Measurements from ENCODE around the gene WDR45B. TPM values are rescaled to one million over a fixed set of nuclear protein-coding genes. Genes with fewer than 3 reads are reported as not detected.
A peak's percentile ranks its signal among the peaks of the same experiment; 100 is the strongest.

The WDR45B gene
- total and polyA plus RNA-seq, 8 donors: 28.3 to 63.2 (median 46.9) TPM

DNA sequence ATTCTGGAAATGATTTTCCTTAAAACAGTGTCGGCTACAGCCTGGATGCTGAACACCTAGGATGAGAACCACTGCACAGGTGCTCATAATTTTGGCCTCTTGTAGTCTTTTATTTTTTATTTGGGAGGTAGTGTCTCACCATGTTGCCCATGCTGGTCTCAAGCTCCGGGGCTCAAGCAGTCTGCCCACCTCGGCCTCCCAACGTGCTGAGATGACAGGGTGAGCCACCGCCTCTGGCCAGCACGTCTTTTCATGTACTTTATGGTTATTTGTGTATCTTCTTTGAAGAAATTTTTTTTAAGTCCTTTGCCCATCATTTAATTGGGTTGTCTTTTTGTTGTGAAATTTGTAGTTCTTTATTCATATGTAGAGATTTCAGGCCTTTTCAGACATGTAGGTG, 58.0 kb downstream of the WDR45B start:
- no peak for ATAC-seq
- Histone ChIP-seq H3K4me3 (no peak overlapping the region), H3K27ac (no peak overlapping the region), H3K36me3 (peaks cover 0 to 11% (median 5%) of the 10 kb centered on the region in 3 donors), H3K9me3 (no peaks in the 10 kb centered on the region), H3K27me3 (no peaks in the 10 kb centered on the region), H3K4me1 (peaks cover 0 to 10% (median 4%) of the 10 kb centered on the region in 3 donors)
- peak in 1 of 6 donors; percentile 16 for DNase-seq
- intact Hi-C loops (cut with DNase I): no loop called here
- FAIRE-seq: no peak
- TF ChIP-seq, protein P1, sequence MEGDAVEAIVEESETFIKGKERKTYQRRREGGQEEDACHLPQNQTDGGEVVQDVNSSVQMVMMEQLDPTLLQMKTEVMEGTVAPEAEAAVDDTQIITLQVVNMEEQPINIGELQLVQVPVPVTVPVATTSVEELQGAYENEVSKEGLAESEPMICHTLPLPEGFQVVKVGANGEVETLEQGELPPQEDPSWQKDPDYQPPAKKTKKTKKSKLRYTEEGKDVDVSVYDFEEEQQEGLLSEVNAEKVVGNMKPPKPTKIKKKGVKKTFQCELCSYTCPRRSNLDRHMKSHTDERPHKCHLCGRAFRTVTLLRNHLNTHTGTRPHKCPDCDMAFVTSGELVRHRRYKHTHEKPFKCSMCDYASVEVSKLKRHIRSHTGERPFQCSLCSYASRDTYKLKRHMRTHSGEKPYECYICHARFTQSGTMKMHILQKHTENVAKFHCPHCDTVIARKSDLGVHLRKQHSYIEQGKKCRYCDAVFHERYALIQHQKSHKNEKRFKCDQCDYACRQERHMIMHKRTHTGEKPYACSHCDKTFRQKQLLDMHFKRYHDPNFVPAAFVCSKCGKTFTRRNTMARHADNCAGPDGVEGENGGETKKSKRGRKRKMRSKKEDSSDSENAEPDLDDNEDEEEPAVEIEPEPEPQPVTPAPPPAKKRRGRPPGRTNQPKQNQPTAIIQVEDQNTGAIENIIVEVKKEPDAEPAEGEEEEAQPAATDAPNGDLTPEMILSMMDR (IDR thresholded peaks at IDR 0.05): no peak
- WGBS, 2 donors: 86 to 88% methylated on average over 6 of the region's 6 CpGs

DNA sequence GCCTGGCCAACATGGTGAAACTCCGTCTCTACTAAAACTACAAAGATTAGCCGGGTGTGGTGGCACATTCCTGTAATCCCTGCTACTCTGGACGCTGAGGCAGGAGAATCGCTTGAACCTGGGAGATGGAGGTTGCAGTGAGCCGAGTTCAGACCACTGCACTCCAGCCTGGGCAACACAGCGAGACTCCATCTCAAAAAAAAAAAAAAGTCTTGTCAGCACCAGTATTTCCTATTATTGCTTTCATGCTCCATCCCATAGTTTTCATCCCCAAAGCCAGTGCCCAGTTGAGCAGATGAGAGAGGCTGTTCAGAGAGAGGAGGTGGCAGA, 58.4 kb downstream of the WDR45B start:
- no peaks in the 10 kb centered on the region for H3K9me3 ChIP-seq
- peaks cover 0 to 11% (median 5%) of the 10 kb centered on the region in 3 donors for H3K36me3 ChIP-seq
- no peak for FAIRE-seq
- DNase-seq: no peak
- 86 to 88% methylated on average over 6 of the region's 6 CpGs for WGBS, 2 donors
- TF ChIP-seq, protein P1 (IDR thresholded peaks at IDR 0.05): no peak
- no peak for ATAC-seq
- no peak overlapping the region for H3K4me3 ChIP-seq
- H3K27ac ChIP-seq: no peak overlapping the region
- intact Hi-C loops (cut with DNase I): no loop called here
- peaks cover 0 to 10% (median 4%) of the 10 kb centered on the region in 3 donors for H3K4me1 ChIP-seq
- no peaks in the 10 kb centered on the region for H3K27me3 ChIP-seq

DNA sequence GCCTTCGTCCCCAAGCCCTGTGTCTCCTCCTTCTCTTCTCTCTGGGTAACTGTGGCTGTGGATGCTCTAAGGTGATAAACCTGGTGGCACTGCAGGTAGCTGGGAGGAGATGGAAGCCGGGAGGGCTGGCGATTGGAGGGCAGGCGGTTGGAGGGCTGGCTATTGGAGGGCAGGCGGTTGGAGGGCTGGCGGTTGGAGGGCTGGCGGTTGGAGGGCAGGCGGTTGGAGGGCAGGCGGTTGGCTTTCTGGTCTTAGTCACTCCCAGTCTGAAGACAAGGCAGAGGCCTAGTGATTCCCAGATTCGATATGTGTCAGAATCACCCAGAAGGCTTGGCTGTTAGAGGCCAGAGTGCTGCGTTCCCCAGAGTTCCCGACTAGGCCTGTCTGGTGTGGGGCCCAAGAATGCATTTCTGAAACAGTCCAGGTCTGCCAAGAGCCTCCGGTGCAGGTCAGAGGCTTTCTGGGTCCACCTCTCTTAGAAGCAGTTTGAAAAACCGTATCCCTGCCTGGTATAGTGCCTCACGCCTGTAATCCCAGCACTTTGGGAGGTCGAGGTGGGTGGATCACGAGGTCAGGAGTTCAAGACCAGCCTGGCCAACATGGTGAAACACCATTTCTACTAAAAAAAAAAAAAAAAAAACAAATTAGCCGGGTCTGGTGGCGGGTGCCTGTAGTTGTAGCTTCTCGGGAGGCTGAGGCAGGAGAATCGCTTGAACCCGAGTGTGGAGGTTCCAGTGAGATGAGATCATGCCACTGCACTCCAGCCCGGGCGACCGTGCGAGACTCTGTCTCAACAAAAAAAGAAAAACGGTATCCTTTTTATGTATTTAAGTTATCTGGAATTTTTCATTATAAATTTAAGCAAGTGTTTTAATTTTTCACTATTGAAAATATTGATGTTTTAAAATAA, 59.7 kb downstream of the WDR45B start:
- Histone ChIP-seq H3K9me3 (no peaks in the 10 kb centered on the region), H3K4me1 (peaks cover 0 to 4% (median 0%) of the 10 kb centered on the region in 3 donors), H3K27ac (no peak overlapping the region), H3K4me3 (no peak overlapping the region), H3K36me3 (peaks cover 0 to 11% (median 5%) of the 10 kb centered on the region in 3 donors), H3K27me3 (no peaks in the 10 kb centered on the region)
- WGBS, 2 donors: 91% methylated on average over 27 of the region's 27 CpGs
- no peak for FAIRE-seq
- DNase-seq: no peak
- no peak for ATAC-seq
- TF ChIP-seq, protein P1 (IDR thresholded peaks at IDR 0.05): no peak
- intact Hi-C loops (cut with DNase I): no loop called here

DNA sequence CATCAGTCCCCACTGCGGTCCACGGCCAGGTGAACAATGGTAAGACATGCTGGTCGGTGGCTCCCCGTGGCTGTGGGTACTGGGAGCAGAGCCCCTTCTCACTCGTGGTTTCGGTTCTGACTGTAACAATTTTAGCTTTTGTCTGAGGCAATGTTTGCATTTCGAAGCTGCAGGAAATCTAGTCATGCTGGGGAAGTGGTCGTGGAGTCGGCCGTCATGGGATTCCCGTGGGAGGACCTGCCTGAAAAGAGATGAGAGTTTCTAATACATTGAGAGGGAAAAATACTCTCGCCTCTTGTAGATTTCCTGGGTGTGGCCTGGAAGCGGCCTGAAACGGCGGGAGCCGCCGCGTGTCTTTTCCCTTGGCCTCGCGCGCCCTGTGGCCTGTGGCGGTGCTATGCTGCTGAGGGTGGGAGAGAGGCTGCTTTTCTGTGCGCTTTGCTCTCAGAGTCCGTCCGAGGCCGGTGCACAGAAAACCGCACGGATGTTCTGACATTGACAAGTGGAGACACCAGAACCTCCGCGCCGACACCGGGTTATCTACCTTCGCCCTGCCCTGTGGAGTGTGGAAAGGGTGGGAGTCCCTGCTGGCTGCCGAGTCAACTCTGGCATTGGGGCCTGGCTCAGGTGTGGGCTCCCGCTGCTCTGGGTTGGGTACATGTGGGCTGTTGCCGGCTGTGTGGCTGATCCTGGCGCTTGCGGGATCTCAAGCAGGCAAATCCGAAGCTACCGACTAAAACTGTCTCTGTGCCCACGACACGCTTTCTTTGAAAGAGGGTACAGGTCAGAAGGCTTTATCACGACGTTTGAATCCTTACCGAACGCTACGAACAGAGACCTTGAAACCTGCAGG, 60.8 kb downstream of the WDR45B start:
- TF ChIP-seq, protein P1 (IDR thresholded peaks at IDR 0.05): no peak
- ATAC-seq: no peak
- no peak overlapping the region for H3K4me3 ChIP-seq
- WGBS, 2 donors: 89 to 91% methylated on average over 47 of the region's 47 CpGs
- H3K27ac ChIP-seq: no peak overlapping the region
- H3K27me3 ChIP-seq: no peaks in the 10 kb centered on the region
- H3K4me1 ChIP-seq: peaks cover 0 to 2% (median 0%) of the 10 kb centered on the region in 3 donors
- H3K36me3 ChIP-seq: peaks cover 0 to 11% (median 5%) of the 10 kb centered on the region in 3 donors
- H3K9me3 ChIP-seq: no peaks in the 10 kb centered on the region
- DNase-seq: no peak
- FAIRE-seq: no peak
- intact Hi-C loops (cut with DNase I): no loop called here
